PC-9 (cell line): Measurements from ENCODE around the gene VDR. TPM values are rescaled to one million over a fixed set of nuclear protein-coding genes. Genes with fewer than 3 reads are reported as not detected.
A peak's percentile ranks its signal among the peaks of the same experiment; 100 is the strongest.

Source experiments
- BruUV-seq: library from RNA; stranded (reverse); fragments of 400-500 nt; replicated peaks from 2 replicates; lab custom pipeline; 2021; lab: Mats Ljungman, UMichigan
- CTCF ChIA-PET: fragments of 300-600 bp; sonication (Branson Sonifier 250); formaldehyde crosslinking; loops from one replicate; lab custom pipeline; 2022; ENCODE audit warnings: antibody characterized with exemption; lab: Charles Lee
- POLR2A ChIA-PET: fragments of 300-600 bp; sonication (Branson Sonifier 250); formaldehyde crosslinking; loops from one replicate; lab custom pipeline; 2022; ENCODE audit warnings: antibody characterized with exemption; ENCODE audit not compliant: unreplicated experiment; lab: Charles Lee
- DNase-seq, 2 experiments: peaks; one replicate each; pipeline versions ENCODE4 v3.0.0 to v3.0.0-alpha.2; 2015 to 2022; ENCODE audit warnings: mixed read lengths in 1 of 2
- H2AFZ ChIP-seq: fragments of 200-600 bp; sonication (generic); 2 replicates; pipeline ENCODE4 v1.8.1; 2017; ENCODE audit warnings: antibody characterized with exemption
- H3F3A ChIP-seq: fragments of 200-600 bp; sonication (generic); 2 replicates; pipeline ENCODE4 v1.8.1; 2017; ENCODE audit warnings: antibody characterized with exemption, mild to moderate bottlenecking, low read depth; ENCODE audit not compliant: insufficient read depth
- H3K27ac ChIP-seq: fragments of 200-600 bp; sonication (generic); 2 replicates; pipeline ENCODE4 v1.6.1; 2016; ENCODE audit warnings: mixed run types
- H3K27me3 ChIP-seq: fragments of 200-600 bp; sonication (generic); 2 replicates; pipeline ENCODE4 v1.6.1; 2016; ENCODE audit warnings: low read depth, mixed run types; ENCODE audit not compliant: insufficient read depth
- H3K36me3 ChIP-seq: fragments of 200-600 bp; sonication (generic); 2 replicates; pipeline ENCODE4 v1.6.1; 2016; ENCODE audit warnings: low read depth, mixed run types
- H3K4me1 ChIP-seq: fragments of 200-600 bp; sonication (generic); replicated peaks from 2 replicates; pipeline ENCODE4 v1.6.1; 2016; ENCODE audit warnings: mixed run types; ENCODE audit not compliant: insufficient read depth
- H3K4me2 ChIP-seq: fragments of 200-600 bp; sonication (generic); 2 replicates; pipeline ENCODE4 v1.6.1; 2017; ENCODE audit warnings: mixed run types
- H3K4me3 ChIP-seq: fragments of 200-600 bp; sonication (generic); 2 replicates; pipeline ENCODE4 v1.6.1; 2016; ENCODE audit warnings: mixed run types
- H3K79me2 ChIP-seq: fragments of 200-600 bp; sonication (generic); 2 replicates; pipeline ENCODE4 v1.6.1; 2017; ENCODE audit warnings: low read depth, mixed run types
- H3K9me2 ChIP-seq: fragments of 200-600 bp; sonication (generic); 2 replicates; pipeline ENCODE4 v1.8.1; 2017; ENCODE audit warnings: mild to moderate bottlenecking; ENCODE audit not compliant: insufficient read depth
- H3K9me3 ChIP-seq: fragments of 200-600 bp; sonication (generic); 2 replicates; pipeline ENCODE4 v1.8.1; 2016; ENCODE audit warnings: low read depth; ENCODE audit not compliant: insufficient read depth
- H4K20me1 ChIP-seq: fragments of 200-600 bp; sonication (generic); 2 replicates; pipeline ENCODE4 v1.8.1; 2017; ENCODE audit not compliant: insufficient read depth
- CTCF ChIP-seq: fragments of 200-600 bp; sonication (generic); conservative IDR thresholded peaks from 2 replicates; pipeline ENCODE4 v1.6.1; 2017; ENCODE audit warnings: mixed run types, antibody characterized with exemption, mild to moderate bottlenecking, moderate library complexity
- EZH2 ChIP-seq: fragments of 200-600 bp; sonication (generic); IDR thresholded peaks from 2 replicates; pipeline ENCODE4 v1.8.0; 2017; ENCODE audit warnings: antibody characterized with exemption, low read depth
- intact Hi-C: fragments of 100-400 bp; cut with micrococcal nuclease; formaldehyde crosslinking; loops from one replicate; pipeline ENCODE4 v1.10.0; 2022; ENCODE audit not compliant: unreplicated experiment
- total RNA-seq: library from RNA; stranded (reverse); gene quantifications from 2 replicates; pipeline ENCODE4 v1.2.3, GENCODE V29; 2021

Gene VDR
- total RNA-seq, 1 experiment from 2014 or later, result 12.3 TPM

- TF ChIP-seq EZH2 (no peak), CTCF (peak; percentile 46)
- BruUV-seq, result no TSS peak
- POLR2A ChIA-PET, result no interaction called here
Observed at GRCh38 chr12:47797441-47797840, 107.4 kb downstream of the VDR start.

GRCh38 chr12:47795814-47796411, 108.9 kb downstream of the VDR start:
- no peaks in the 10 kb centered on the region for H3K9me2 ChIP-seq
- H3K36me3 ChIP-seq, result 0 out of 2 replicates have a peak, but pooled peaks cover 4% of the 10 kb centered on the region
- no peaks in the 10 kb centered on the region; the same call in 1 of the 2 replicates for H4K20me1 ChIP-seq
- POLR2A ChIA-PET, result interaction anchor here (0.7 kb wide), 1 partner anchor 29 kb away, joined by 3 read pairs; no protein-coding TSS in a partner anchor
- H3F3A ChIP-seq, result no peaks in the 10 kb centered on the region
- H3K27ac ChIP-seq, result no peak overlapping the region
- no peaks in the 10 kb centered on the region for H3K4me1 ChIP-seq
- no peak overlapping the region for H3K4me2 ChIP-seq
- no peak for TF ChIP-seq CTCF
- no peak for TF ChIP-seq EZH2
- H3K4me3 ChIP-seq, result no peak overlapping the region
- intact Hi-C loops, result no loop called here
- DNase-seq, result no peak
- no peaks in the 10 kb centered on the region for H3K9me3 ChIP-seq
- no peaks in the 10 kb centered on the region for H3K27me3 ChIP-seq
- H2AFZ ChIP-seq, result no peak overlapping the region
- no peaks in the 10 kb centered on the region for H3K79me2 ChIP-seq
- BruUV-seq, result no TSS peak
- CTCF ChIA-PET, result no interaction called here

More at GRCh38 chr12:47797441-47797840, 107.4 kb downstream of the VDR start:
- no peaks in the 10 kb centered on the region for H3K9me3 ChIP-seq
- CTCF ChIA-PET, result interaction anchor here (0.6 to 1.2 kb wide), 2 partner anchors 38 to 41 kb away, joined by 3 to 5 read pairs; no protein-coding TSS in a partner anchor
- H4K20me1 ChIP-seq, result peaks cover 6% of the 10 kb centered on the region; the same call in 1 of the 2 replicates
- no peaks in the 10 kb centered on the region for H3F3A ChIP-seq
- H3K4me2 ChIP-seq, result no peak overlapping the region
- H3K27ac ChIP-seq, result no peak overlapping the region
- H3K4me3 ChIP-seq, result no peak overlapping the region
- no peaks in the 10 kb centered on the region for H3K9me2 ChIP-seq
- H3K4me1 ChIP-seq, result no peaks in the 10 kb centered on the region
- DNase-seq, result no peak
- no peaks in the 10 kb centered on the region for H3K79me2 ChIP-seq
- intact Hi-C loops, result loop anchor here (1.0 kb wide), 1 partner anchor 40 kb away; no protein-coding TSS in a partner anchor
- no peak overlapping the region for H2AFZ ChIP-seq
- H3K36me3 ChIP-seq, result no peaks in the 10 kb centered on the region
- H3K27me3 ChIP-seq, result no peaks in the 10 kb centered on the region

- intact Hi-C loops, result no loop called here
- Histone ChIP-seq H3K9me3 (no peaks in the 10 kb centered on the region), H3K79me2 (no peaks in the 10 kb centered on the region), H4K20me1 (no peaks in the 10 kb centered on the region; the same call in 1 of the 2 replicates), H3F3A (no peaks in the 10 kb centered on the region), H3K36me3 (0 out of 2 replicates have a peak, but pooled peaks cover 4% of the 10 kb centered on the region), H3K9me2 (no peaks in the 10 kb centered on the region), H3K27me3 (no peaks in the 10 kb centered on the region), H3K4me2 (no peak overlapping the region), H3K4me3 (no peak overlapping the region), H3K27ac (no peak overlapping the region), H3K4me1 (no peaks in the 10 kb centered on the region), H2AFZ (no peak overlapping the region)
- POLR2A ChIA-PET, result no interaction called here
- BruUV-seq, result no TSS peak
- DNase-seq, result no peak
- CTCF ChIA-PET, result no interaction called here
- TF ChIP-seq CTCF (no peak), EZH2 (no peak)
Observed at GRCh38 chr12:47795121-47795813, 109.5 kb downstream of the VDR start.
